Bronchial epithelial cell (primary cell): ENCODE data around the gene ELMO1. TPM values are rescaled to one million over a fixed set of nuclear protein-coding genes. Genes with fewer than 3 reads are reported as not detected.
"Not testable (repeated sequence)": the region's sequence is repeated elsewhere in the genome, so short reads cannot be mapped to it uniquely, and the experiment has no call there.

Experiments used
- DNase-seq: peaks from one replicate; pipeline ENCODE4 v3.0.0-alpha.2; 2010; ENCODE audit warnings: low read depth
- FAIRE-seq: peaks from 2 replicates; lab custom pipeline; 2011; peaks lifted over from hg19 to GRCh38; lab: Jason Lieb, UNC
- H3K27me3 ChIP-seq: 2 replicates; pipeline ENCODE4 v1.5.1; 2011; ENCODE audit warnings: low read length; ENCODE audit not compliant: control insufficient read depth, insufficient read depth
- H3K36me3 ChIP-seq: 2 replicates; pipeline ENCODE4 v1.5.1; 2011; ENCODE audit warnings: low read length; ENCODE audit not compliant: control insufficient read depth, insufficient read depth
- H3K4me3 ChIP-seq: 2 replicates; pipeline ENCODE4 v1.5.1; 2011; ENCODE audit warnings: mild to moderate bottlenecking, low read depth, low read length, control low read depth
- total RNA-seq: library from RNA; depleted of rRNA; stranded (reverse); fragments of >200 nt; gene quantifications from 2 replicates; pipeline ENCODE4 v1.2.1, GENCODE V29; 2014
- TF ChIP-seq, protein P1 (sequence below): IDR thresholded peaks from 2 replicates; pipeline ENCODE4 v1.5.1; 2011; ENCODE audit warnings: mild to moderate bottlenecking, moderate library complexity, low read length, control low read depth, inconsistent platforms; ENCODE audit not compliant: insufficient read depth, severe bottlenecking

ELMO1 gene
- total RNA-seq, 1 donor from 2014 or later = under 0.01 TPM

- no peaks in the 10 kb centered on the region for H3K27me3 ChIP-seq
- TF ChIP-seq, protein P1, sequence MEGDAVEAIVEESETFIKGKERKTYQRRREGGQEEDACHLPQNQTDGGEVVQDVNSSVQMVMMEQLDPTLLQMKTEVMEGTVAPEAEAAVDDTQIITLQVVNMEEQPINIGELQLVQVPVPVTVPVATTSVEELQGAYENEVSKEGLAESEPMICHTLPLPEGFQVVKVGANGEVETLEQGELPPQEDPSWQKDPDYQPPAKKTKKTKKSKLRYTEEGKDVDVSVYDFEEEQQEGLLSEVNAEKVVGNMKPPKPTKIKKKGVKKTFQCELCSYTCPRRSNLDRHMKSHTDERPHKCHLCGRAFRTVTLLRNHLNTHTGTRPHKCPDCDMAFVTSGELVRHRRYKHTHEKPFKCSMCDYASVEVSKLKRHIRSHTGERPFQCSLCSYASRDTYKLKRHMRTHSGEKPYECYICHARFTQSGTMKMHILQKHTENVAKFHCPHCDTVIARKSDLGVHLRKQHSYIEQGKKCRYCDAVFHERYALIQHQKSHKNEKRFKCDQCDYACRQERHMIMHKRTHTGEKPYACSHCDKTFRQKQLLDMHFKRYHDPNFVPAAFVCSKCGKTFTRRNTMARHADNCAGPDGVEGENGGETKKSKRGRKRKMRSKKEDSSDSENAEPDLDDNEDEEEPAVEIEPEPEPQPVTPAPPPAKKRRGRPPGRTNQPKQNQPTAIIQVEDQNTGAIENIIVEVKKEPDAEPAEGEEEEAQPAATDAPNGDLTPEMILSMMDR = no peak
- DNase-seq (no peak), FAIRE-seq (no peak)
- no peak overlapping the region for H3K4me3 ChIP-seq
- H3K36me3 ChIP-seq = no peaks in the 10 kb centered on the region
Observed at GRCh38 chr7:37141742-37142141, 306.9 kb downstream of the ELMO1 start.

GRCh38 chr7:37133902-37134301, 314.8 kb downstream of the ELMO1 start:
- not testable (repeated sequence) for DNase-seq, H3K36me3 ChIP-seq, H3K27me3 ChIP-seq, H3K4me3 ChIP-seq, FAIRE-seq

DNA sequence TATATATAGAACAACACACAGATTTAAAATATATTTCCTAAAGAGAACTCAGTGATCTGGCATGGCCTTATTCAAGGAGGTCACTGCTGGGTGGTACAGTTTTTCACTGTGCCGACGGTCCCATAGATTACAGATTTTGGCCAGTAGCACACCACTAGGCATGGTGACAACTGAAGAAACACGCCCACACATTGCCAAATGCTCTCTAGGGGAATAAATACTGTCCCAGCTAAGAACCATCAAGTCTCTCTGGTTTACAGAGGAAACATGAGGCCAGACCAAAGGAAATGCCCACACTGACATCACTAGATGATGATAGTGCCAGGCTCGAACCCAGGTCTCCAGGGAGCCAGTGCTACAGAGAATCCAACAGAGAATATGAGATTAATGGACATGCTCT, 316.8 kb downstream of the ELMO1 start:
- FAIRE-seq (no peak), DNase-seq (no peak)
- TF ChIP-seq, protein P1 = no peak
- no peaks in the 10 kb centered on the region for H3K36me3 ChIP-seq
- no peak overlapping the region for H3K4me3 ChIP-seq
- H3K27me3 ChIP-seq = no peaks in the 10 kb centered on the region

- H3K27me3 ChIP-seq = no peaks in the 10 kb centered on the region
- FAIRE-seq (no peak), DNase-seq (no peak)
- TF ChIP-seq, protein P1 = no peak
- H3K4me3 ChIP-seq = no peak overlapping the region
- H3K36me3 ChIP-seq = no peaks in the 10 kb centered on the region
Observed at GRCh38 chr7:37129035-37129425, 319.6 kb downstream of the ELMO1 start.

DNA sequence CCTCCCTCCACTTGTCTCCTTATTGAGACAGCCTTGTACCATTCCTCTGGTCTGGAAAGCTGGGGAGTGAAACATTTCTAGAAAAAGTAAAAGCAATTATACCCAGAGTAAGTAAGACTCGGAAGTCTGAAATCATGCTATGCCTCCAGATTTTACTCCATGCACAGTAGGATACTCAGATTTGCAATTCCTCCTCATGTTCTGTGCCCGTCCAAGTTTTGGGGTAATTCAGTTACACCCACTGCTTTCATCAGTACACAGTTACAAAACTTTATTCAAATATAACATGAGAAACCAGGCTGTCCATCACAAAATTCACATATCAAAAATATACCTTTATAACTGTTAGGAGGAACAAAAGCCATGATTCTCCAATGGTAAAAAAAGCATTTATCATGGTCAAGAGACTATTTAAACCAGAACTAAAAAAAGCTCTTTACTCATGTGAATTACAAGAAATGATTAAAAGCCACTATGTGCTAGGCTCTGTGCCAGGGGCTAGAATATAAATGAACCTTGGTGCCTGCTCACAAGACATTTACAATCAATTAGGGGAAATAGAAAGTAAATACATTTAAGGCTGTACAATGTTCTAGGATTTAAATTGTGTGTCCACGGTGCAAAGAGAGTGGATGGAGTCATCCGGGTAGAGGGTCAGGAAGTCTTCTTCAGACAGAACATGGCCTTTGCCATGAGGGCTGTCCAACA, 320.2 kb downstream of the ELMO1 start:
- H3K36me3 ChIP-seq = no peaks in the 10 kb centered on the region
- no peak overlapping the region for H3K4me3 ChIP-seq
- DNase-seq (no peak), FAIRE-seq (no peak)
- TF ChIP-seq, protein P1 = no peak
- no peaks in the 10 kb centered on the region for H3K27me3 ChIP-seq

GRCh38 chr7:37119296-37119860, 329.3 kb downstream of the ELMO1 start:
- TF ChIP-seq, protein P1 = no peak
- Histone ChIP-seq H3K27me3 (no peaks in the 10 kb centered on the region), H3K36me3 (no peaks in the 10 kb centered on the region), H3K4me3 (no peak overlapping the region)
- FAIRE-seq = no peak
- DNase-seq = no peak
